ENCODE results near the gene ESRRB. TPM values are rescaled to one million over a fixed set of nuclear protein-coding genes. Genes with fewer than 3 reads are reported as not detected.

Gene ESRRB
- total and polyA plus RNA-seq, 2 experiments from 2014 or later = 0.13 TPM; not detected in 1

DNA sequence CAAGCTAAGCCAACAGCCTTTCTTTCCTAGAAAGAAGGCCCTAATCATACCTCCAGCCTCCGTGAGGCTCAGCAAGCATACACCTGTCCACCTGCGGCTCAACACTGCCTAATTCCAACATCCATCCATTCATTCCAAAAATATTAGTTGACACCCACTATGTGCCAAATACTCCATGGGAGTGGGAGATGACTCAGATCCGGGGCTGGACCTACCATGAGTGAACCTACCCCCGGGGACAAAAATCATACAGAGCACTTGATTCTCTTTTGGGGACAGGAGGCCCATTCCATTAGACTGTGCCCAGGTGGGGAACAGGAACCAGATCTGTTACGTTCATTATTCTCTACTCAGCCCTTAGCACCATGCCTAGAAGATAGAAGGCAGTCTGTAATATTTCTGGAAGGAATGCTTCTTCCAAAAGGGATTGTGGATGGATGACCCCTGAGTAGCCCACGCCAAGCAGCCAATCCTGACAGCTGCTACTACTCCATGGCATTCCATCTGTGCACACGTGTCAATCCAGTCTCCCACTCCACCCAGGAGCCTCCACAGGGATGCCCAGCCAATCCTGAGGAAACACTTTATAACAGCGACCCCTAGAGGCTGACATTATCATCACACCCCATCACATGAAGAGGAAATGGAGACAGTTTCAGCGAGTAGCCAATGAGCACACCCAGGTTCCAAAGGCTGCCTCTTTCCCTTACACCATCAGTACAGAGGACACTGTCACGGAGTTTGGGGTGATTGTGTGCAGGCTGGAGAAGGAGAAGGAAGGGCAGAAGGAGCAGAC, 170.7 kb downstream of the ESRRB start:
- WGBS (ENCODE audit: low lambda C conversion rate, missing lambda C conversion rate) = 67% methylated on average over 10 of the region's 10 CpGs
- TF ChIP-seq, protein P1, sequence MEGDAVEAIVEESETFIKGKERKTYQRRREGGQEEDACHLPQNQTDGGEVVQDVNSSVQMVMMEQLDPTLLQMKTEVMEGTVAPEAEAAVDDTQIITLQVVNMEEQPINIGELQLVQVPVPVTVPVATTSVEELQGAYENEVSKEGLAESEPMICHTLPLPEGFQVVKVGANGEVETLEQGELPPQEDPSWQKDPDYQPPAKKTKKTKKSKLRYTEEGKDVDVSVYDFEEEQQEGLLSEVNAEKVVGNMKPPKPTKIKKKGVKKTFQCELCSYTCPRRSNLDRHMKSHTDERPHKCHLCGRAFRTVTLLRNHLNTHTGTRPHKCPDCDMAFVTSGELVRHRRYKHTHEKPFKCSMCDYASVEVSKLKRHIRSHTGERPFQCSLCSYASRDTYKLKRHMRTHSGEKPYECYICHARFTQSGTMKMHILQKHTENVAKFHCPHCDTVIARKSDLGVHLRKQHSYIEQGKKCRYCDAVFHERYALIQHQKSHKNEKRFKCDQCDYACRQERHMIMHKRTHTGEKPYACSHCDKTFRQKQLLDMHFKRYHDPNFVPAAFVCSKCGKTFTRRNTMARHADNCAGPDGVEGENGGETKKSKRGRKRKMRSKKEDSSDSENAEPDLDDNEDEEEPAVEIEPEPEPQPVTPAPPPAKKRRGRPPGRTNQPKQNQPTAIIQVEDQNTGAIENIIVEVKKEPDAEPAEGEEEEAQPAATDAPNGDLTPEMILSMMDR (IDR thresholded peaks at IDR 0.05; ENCODE audit: poor library complexity) = peak; percentile 45
- TF ChIP-seq EZH2 (IDR thresholded peaks at IDR 0.05; ENCODE audit: borderline replicate concordance) = no peak
- DNase-seq (ENCODE audit: low spot score) = peak; percentile 35
- H3K79me2 ChIP-seq = no peaks in the 10 kb centered on the region
- no peaks in the 10 kb centered on the region for H3K9me3 ChIP-seq (ENCODE audit: low read depth)
- no peaks in the 10 kb centered on the region for H3K27me3 ChIP-seq
- no peaks in the 10 kb centered on the region for H3K4me1 ChIP-seq (ENCODE audit: insufficient read depth)
- no peaks in the 10 kb centered on the region for H4K20me1 ChIP-seq (ENCODE audit: insufficient read depth, poor library complexity, severe bottlenecking)
- no peak overlapping the region for H2AFZ ChIP-seq
- H3K27ac ChIP-seq = no peak overlapping the region
- H3K9me2 ChIP-seq (replicated peaks; ENCODE audit: insufficient read depth) = no peaks in the 10 kb centered on the region
- no peaks in the 10 kb centered on the region for H3K36me3 ChIP-seq (replicated peaks; ENCODE audit: insufficient read depth, low read depth)
- H3K4me2 ChIP-seq = no peak overlapping the region
- no peak overlapping the region for H3K4me3 ChIP-seq

DNA sequence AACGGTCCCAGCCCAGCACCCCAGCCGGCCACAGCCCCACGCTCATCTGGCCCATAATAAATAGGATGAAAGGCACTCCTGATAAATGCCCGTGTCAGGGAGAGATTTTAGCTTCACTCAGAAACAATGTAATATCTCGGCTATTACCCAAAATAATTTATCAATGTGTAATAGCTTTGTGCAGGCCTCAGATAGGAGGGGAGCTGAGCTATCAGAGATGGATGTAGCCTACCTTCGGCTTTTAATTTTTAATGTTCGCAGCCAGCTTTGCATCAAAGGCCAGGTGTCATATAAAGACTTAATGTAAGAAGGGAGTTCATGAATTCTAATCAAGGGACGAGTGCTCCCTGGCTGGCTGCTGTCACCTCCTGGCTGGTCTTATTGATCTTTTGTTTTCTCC, 171.9 kb downstream of the ESRRB start:
- WGBS (ENCODE audit: low lambda C conversion rate, missing lambda C conversion rate) = 81% methylated on average over 8 of the region's 8 CpGs
- H3K4me2 ChIP-seq = no peak overlapping the region
- H3K36me3 ChIP-seq (replicated peaks; ENCODE audit: insufficient read depth, low read depth) = no peaks in the 10 kb centered on the region
- no peak overlapping the region for H3K27ac ChIP-seq
- H4K20me1 ChIP-seq (ENCODE audit: insufficient read depth, poor library complexity, severe bottlenecking) = no peaks in the 10 kb centered on the region
- H3K27me3 ChIP-seq = no peaks in the 10 kb centered on the region
- no peak overlapping the region for H2AFZ ChIP-seq
- H3K4me3 ChIP-seq = no peak overlapping the region
- no peaks in the 10 kb centered on the region for H3K9me3 ChIP-seq (ENCODE audit: low read depth)
- no peaks in the 10 kb centered on the region for H3K9me2 ChIP-seq (replicated peaks; ENCODE audit: insufficient read depth)
- no peaks in the 10 kb centered on the region for H3K4me1 ChIP-seq (ENCODE audit: insufficient read depth)
- no peak for DNase-seq (ENCODE audit: low spot score)
- TF ChIP-seq EZH2 (IDR thresholded peaks at IDR 0.05; ENCODE audit: borderline replicate concordance) = no peak
- no peak for TF ChIP-seq EZH2phosphoT487 (IDR thresholded peaks at IDR 0.05; ENCODE audit: low read depth, severe bottlenecking, unreplicated experiment)
- TF ChIP-seq, protein P1 (IDR thresholded peaks at IDR 0.05; ENCODE audit: poor library complexity) = no peak
- H3K79me2 ChIP-seq = no peaks in the 10 kb centered on the region

DNA sequence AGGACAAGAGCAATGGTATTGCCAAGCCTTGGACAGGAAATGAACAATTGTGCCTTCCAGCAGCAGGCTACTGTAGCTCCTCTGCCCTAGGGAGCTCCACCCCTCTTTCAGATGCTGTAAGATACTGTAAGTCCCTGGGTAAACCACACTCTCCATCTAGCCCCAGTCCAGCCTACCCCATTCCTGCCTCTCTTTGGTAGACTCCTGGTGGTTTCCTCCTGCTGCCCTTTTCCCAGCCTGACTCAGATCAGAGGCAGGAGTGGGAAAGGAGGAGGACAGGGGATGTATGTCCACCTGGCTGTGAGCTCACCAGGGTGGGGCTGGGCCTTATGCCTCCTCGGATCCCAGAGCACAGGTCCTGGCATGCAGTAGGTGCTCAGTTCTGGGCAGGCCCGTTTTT, 174.6 kb downstream of the ESRRB start:
- Histone ChIP-seq H2AFZ (no peak overlapping the region), H3K9me2 (replicated peaks; ENCODE audit: insufficient read depth) (no peaks in the 10 kb centered on the region), H4K20me1 (ENCODE audit: insufficient read depth, poor library complexity, severe bottlenecking) (no peaks in the 10 kb centered on the region), H3K36me3 (replicated peaks; ENCODE audit: insufficient read depth, low read depth) (no peaks in the 10 kb centered on the region), H3K4me2 (no peak overlapping the region), H3K27ac (no peak overlapping the region), H3K4me1 (ENCODE audit: insufficient read depth) (no peaks in the 10 kb centered on the region), H3K9me3 (ENCODE audit: low read depth) (no peaks in the 10 kb centered on the region), H3K27me3 (no peaks in the 10 kb centered on the region), H3K4me3 (no peak overlapping the region), H3K79me2 (no peaks in the 10 kb centered on the region)
- WGBS (ENCODE audit: low lambda C conversion rate, missing lambda C conversion rate) = 72% methylated on average over 2 of the region's 2 CpGs
- no peak for DNase-seq (ENCODE audit: low spot score)
- TF ChIP-seq EZH2phosphoT487 (IDR thresholded peaks at IDR 0.05; ENCODE audit: low read depth, severe bottlenecking, unreplicated experiment) = no peak
- TF ChIP-seq, protein P1 (IDR thresholded peaks at IDR 0.05; ENCODE audit: poor library complexity) = no peak
- no peak for TF ChIP-seq EZH2 (IDR thresholded peaks at IDR 0.05; ENCODE audit: borderline replicate concordance)
